GM12801 (cell line): ENCODE results near the gene TMEM175.

Experiments
- CTCF ChIP-seq: IDR thresholded peaks from one replicate; pipeline ENCODE4 v1.5.1; 2011; ENCODE audit warnings: control low read depth; ENCODE audit not compliant: insufficient read length; ENCODE audit errors: extremely low read depth

The TMEM175 gene

DNA sequence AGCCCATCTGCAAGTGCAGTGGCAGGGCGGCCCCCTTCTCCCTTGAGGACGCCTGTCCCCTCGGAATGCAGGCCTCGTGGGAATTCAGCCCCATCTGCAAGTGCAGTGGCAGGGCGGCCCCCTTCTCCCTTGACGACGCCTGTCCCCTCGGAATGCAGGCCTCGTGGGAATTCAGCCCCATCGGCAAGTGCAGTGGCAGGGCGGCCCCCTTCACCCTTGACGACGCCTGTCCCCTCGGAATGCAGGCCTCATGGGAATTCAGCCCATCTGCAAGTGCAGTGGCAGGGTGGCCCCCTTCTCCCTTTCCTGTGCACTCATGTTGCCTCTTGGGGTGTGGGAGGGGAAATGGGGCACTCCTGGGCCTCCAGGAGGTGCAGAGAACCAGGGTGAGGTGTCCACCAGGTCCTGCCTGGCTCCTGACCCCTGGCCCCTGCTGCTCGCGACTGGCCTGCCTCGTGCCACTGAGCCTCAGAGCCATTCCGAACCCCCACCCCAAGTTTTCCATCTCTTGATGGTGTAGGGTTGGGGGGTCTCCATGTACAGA lies 67.7 kb downstream of the TMEM175 start:
- no peak for TF ChIP-seq CTCF

DNA sequence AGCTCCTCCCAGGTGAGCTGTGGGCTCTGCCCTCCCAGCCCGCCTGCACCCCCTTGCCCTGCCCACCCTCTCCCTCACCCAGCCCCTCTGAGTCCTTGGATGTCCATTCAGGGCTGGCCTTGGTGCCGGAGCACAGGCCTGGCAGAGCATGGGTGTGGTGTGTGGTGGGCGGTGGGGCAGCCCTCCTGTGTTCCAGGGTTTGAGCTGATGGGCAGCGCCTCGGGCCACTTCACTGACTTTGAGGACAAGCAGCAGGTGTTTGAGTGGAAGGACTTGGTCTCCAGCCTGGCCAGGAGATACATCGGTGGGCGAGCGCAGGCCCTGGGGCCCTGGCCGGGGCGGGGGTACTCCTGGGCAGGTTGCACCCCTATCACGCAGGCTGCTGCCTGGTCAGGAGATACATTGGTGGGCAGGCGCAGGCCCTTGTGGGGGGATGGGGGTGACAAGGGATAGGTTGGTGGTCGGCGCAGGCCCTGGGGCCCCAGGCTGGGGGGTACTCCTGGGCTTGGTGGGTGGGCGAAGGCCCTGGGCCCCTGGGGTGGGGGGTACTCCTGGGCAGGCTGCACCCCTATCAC lies 68.5 kb downstream of the TMEM175 start:
- no peak for TF ChIP-seq CTCF

GRCh38 chr4:1001561-1002130 lies 69.4 kb downstream of the TMEM175 start:
- no peak for TF ChIP-seq CTCF

DNA sequence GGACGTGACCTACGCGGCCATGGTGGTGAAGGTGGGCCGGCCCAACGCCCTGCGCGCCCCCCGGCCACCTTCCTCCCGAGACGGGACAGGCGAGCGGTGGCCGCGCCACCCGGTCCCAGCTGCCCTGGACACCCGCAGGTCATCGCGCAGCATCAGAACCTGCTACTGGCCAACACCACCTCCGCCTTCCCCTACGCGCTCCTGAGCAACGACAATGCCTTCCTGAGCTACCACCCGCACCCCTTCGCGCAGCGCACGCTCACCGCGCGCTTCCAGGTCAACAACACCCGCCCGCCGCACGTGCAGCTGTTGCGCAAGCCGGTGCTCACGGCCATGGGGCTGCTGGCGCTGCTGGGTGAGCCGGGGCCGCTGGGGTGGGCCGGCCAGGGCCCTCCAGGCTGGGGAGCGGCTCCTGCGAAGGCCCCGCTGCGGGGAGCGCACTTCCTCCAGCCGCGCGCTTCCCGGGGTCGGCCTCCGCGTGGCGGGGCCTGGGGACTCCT lies 69.9 kb downstream of the TMEM175 start:
- TF ChIP-seq CTCF = no peak

DNA sequence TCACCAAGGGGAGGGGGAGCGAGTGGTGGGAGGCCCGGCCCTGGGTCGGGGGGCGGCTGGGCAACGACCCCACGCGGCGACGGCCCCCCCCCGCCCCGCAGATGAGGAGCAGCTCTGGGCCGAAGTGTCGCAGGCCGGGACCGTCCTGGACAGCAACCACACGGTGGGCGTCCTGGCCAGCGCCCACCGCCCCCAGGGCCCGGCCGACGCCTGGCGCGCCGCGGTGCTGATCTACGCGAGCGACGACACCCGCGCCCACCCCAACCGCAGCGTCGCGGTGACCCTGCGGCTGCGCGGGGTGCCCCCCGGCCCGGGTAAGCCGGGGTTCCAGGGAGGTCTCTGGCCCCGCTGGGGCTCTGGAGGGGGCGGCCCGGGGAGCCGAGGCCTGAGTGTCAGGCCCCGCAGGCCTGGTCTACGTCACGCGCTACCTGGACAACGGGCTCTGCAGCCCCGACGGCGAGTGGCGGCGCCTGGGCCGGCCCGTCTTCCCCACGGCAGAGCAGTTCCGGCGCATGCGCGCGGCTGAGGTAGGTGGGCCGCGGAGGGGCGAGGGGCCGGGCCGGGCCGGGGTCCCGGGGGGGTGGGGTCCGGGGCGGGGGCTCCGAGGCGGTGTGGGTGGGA lies 70.5 kb downstream of the TMEM175 start:
- no peak for TF ChIP-seq CTCF

DNA sequence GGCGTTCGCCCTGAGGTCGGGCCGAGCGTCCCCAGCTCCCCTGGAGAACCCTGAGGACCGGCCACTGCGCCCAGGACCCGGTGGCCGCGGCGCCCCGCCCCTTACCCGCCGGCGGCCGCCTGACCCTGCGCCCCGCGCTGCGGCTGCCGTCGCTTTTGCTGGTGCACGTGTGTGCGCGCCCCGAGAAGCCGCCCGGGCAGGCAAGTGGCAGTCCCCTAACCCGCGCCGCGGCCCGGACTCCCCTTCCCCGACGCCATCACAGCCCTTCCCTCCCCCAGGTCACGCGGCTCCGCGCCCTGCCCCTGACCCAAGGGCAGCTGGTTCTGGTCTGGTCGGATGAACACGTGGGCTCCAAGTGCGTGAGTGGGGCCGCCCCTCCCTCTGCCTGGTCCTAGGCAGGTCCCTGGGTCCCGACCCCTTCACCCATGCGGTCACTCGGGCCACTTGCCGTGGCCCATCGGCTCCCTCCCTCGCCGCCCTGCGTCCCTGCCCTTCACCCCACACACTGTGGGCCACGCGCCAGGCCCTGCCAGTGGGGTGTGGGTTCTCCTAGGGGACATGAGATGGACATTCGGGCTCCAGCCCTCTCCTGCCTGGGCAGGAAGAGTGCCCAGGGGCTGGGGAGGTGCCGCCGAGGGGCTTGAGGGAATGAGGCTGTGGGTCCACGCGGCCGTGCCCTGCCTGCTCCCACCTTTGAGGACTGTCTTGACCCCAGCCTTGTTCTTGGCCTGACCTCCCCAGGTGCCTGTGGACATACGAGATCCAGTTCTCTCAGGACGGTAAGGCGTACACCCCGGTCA lies 71.2 kb downstream of the TMEM175 start:
- no peak for TF ChIP-seq CTCF

DNA sequence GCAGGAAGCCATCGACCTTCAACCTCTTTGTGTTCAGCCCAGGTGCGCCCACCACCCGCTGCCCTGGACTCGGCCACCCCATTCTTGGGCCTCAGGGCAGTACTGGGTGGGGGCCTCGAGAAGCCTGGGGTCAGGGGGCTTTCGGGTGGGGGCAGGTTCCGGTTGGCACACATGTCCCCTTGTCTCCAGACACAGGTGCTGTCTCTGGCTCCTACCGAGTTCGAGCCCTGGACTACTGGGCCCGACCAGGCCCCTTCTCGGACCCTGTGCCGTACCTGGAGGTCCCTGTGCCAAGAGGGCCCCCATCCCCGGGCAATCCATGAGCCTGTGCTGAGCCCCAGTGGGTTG lies 71.8 kb downstream of the TMEM175 start:
- TF ChIP-seq CTCF = no peak
